Parathyroid adenoma (tissue), 2 donors: ENCODE data around the gene SYNRG.
"Not testable (repeated sequence)": the region's sequence is repeated elsewhere in the genome, so short reads cannot be mapped to it uniquely, and the experiment has no call there.

Source experiments
- H2AFZ ChIP-seq: fragments of 300-600 bp; sonication (generic); one replicate; pipeline ENCODE4 v1.7.0; 2017; ENCODE audit warnings: antibody characterized with exemption, mild to moderate bottlenecking
- H3K27ac ChIP-seq: fragments of 300-600 bp; sonication (generic); one replicate; pipeline ENCODE4 v1.7.0; 2017
- H3K27me3 ChIP-seq: fragments of 300-600 bp; sonication (generic); one replicate; pipeline ENCODE4 v1.7.0; 2017; ENCODE audit warnings: low read length; ENCODE audit not compliant: control insufficient read depth, insufficient read depth
- H3K36me3 ChIP-seq: fragments of 300-600 bp; sonication (generic); one replicate; pipeline ENCODE4 v1.7.0; 2017; ENCODE audit warnings: low read length; ENCODE audit not compliant: control insufficient read depth, insufficient read depth
- H3K4me1 ChIP-seq: fragments of 300-600 bp; sonication (generic); one replicate; pipeline ENCODE4 v1.7.0; 2017; ENCODE audit warnings: control low read depth
- H3K4me2 ChIP-seq: fragments of 300-600 bp; sonication (generic); one replicate; pipeline ENCODE4 v1.7.0; 2017; ENCODE audit warnings: low read length
- H3K4me3 ChIP-seq: fragments of 300-600 bp; sonication (generic); one replicate; pipeline ENCODE4 v1.7.0; 2017; ENCODE audit warnings: low read depth, low read length
- H3K79me2 ChIP-seq: fragments of 300-600 bp; sonication (generic); one replicate; pipeline ENCODE4 v1.7.0; 2017; ENCODE audit warnings: control low read depth
- H3K9ac ChIP-seq: fragments of 300-600 bp; sonication (generic); one replicate; pipeline ENCODE4 v1.7.0; 2017; ENCODE audit warnings: mild to moderate bottlenecking
- H3K9me3 ChIP-seq: fragments of 300-600 bp; sonication (generic); one replicate; pipeline ENCODE4 v1.7.0; 2017; ENCODE audit warnings: low read length; ENCODE audit not compliant: control insufficient read depth
- TF ChIP-seq, protein P1 (sequence below): fragments of 300-600 bp; sonication (generic); IDR thresholded peaks from one replicate; pipeline ENCODE4 v1.7.0; 2017; ENCODE audit warnings: antibody characterized with exemption, mild to moderate bottlenecking
- donor health status: primary hyperparathyroidism.

Gene SYNRG

GRCh38 chr17:37640015-37640414 is 30.8 kb upstream of the SYNRG start:
- Histone ChIP-seq H3K27ac (no peak overlapping the region), H3K9me3 (no peaks in the 10 kb centered on the region), H3K27me3 (no peaks in the 10 kb centered on the region), H3K4me3 (no peak overlapping the region), H3K4me1 (peaks cover 5% of the 10 kb centered on the region), H3K9ac (no peak overlapping the region), H3K36me3 (no peaks in the 10 kb centered on the region), H2AFZ (no peak overlapping the region), H3K79me2 (peaks cover 9% of the 10 kb centered on the region), H3K4me2 (no peak overlapping the region)
- TF ChIP-seq, protein P1, sequence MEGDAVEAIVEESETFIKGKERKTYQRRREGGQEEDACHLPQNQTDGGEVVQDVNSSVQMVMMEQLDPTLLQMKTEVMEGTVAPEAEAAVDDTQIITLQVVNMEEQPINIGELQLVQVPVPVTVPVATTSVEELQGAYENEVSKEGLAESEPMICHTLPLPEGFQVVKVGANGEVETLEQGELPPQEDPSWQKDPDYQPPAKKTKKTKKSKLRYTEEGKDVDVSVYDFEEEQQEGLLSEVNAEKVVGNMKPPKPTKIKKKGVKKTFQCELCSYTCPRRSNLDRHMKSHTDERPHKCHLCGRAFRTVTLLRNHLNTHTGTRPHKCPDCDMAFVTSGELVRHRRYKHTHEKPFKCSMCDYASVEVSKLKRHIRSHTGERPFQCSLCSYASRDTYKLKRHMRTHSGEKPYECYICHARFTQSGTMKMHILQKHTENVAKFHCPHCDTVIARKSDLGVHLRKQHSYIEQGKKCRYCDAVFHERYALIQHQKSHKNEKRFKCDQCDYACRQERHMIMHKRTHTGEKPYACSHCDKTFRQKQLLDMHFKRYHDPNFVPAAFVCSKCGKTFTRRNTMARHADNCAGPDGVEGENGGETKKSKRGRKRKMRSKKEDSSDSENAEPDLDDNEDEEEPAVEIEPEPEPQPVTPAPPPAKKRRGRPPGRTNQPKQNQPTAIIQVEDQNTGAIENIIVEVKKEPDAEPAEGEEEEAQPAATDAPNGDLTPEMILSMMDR, result no peak

DNA sequence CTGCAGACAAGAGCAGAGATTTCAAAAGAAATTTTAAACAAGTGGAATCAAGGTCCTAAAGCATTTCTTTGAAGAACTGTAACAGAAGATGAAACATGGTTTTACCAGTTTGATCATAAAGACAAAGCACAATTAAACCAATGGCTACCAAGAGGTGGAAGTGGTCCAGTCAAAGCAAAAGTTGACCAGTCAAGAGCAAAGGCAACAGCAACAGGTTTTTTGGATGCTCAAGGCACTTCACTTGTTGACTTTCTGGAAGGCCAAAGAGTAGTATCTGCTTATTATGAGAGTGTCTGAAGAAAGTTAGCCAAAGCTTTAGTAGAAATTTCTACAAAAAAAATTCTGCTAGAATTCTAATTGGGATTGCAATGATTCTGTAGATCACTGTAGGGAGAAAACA is 28.7 kb upstream of the SYNRG start:
- Histone ChIP-seq H2AFZ (no peak overlapping the region), H3K9ac (no peak overlapping the region), H3K4me3 (no peak overlapping the region), H3K27me3 (no peaks in the 10 kb centered on the region), H3K9me3 (no peaks in the 10 kb centered on the region), H3K4me1 (peaks cover 5% of the 10 kb centered on the region), H3K79me2 (peaks cover 9% of the 10 kb centered on the region), H3K27ac (no peak overlapping the region), H3K4me2 (no peak overlapping the region), H3K36me3 (no peaks in the 10 kb centered on the region)
- TF ChIP-seq, protein P1, result no peak

GRCh38 chr17:37616430-37616829 is 7.2 kb upstream of the SYNRG start:
- not testable (repeated sequence) for H2AFZ ChIP-seq, H3K4me3 ChIP-seq, H3K4me2 ChIP-seq, H3K79me2 ChIP-seq, H3K27ac ChIP-seq, H3K9me3 ChIP-seq, H3K4me1 ChIP-seq, H3K36me3 ChIP-seq, H3K27me3 ChIP-seq, H3K9ac ChIP-seq

GRCh38 chr17:37614823-37615222 is 5.6 kb upstream of the SYNRG start:
- Histone ChIP-seq H3K4me1 (no peaks in the 10 kb centered on the region), H3K4me2 (no peak overlapping the region), H2AFZ (no peak overlapping the region), H3K4me3 (no peak overlapping the region), H3K9me3 (no peaks in the 10 kb centered on the region), H3K79me2 (no peaks in the 10 kb centered on the region), H3K36me3 (no peaks in the 10 kb centered on the region), H3K27me3 (no peaks in the 10 kb centered on the region), H3K27ac (no peak overlapping the region), H3K9ac (no peak overlapping the region)
- TF ChIP-seq, protein P1, result no peak

GRCh38 chr17:37614391-37614790 is 5.2 kb upstream of the SYNRG start:
- no peaks in the 10 kb centered on the region for H3K9me3 ChIP-seq
- H3K27ac ChIP-seq, result no peak overlapping the region
- no peak overlapping the region for H3K4me2 ChIP-seq
- TF ChIP-seq, protein P1, result no peak
- H3K79me2 ChIP-seq, result no peaks in the 10 kb centered on the region
- H2AFZ ChIP-seq, result no peak overlapping the region
- no peaks in the 10 kb centered on the region for H3K4me1 ChIP-seq
- H3K9ac ChIP-seq, result no peak overlapping the region
- no peaks in the 10 kb centered on the region for H3K36me3 ChIP-seq
- H3K27me3 ChIP-seq, result no peaks in the 10 kb centered on the region
- H3K4me3 ChIP-seq, result no peak overlapping the region
